Endodermal cell (in vitro differentiated cells): ENCODE results near the gene ZNF584. TPM values are rescaled to one million over a fixed set of nuclear protein-coding genes. Genes with fewer than 3 reads are reported as not detected.

ENCODE experiments used
- DNase-seq: peaks from one replicate; pipeline ENCODE4 v3.0.0-alpha.2; 2017
- H3K27ac ChIP-seq: 2 replicates; pipeline ENCODE4 v1.5.1; 2013; ENCODE audit warnings: mild to moderate bottlenecking, low read depth, low read length, moderate library complexity
- H3K27me3 ChIP-seq: 2 replicates; pipeline ENCODE4 v1.6.1; 2013; ENCODE audit warnings: mild to moderate bottlenecking, low read length, moderate library complexity; ENCODE audit not compliant: insufficient read depth, control insufficient read depth, poor library complexity, severe bottlenecking
- H3K36me3 ChIP-seq: 2 replicates; pipeline ENCODE4 v1.7.0; 2013; ENCODE audit warnings: mild to moderate bottlenecking, low read length, moderate library complexity; ENCODE audit not compliant: control insufficient read depth, insufficient read depth
- H3K4me1 ChIP-seq: one replicate; pipeline ENCODE4 v1.7.0; 2013; ENCODE audit warnings: low read length; ENCODE audit not compliant: control insufficient read depth, insufficient read depth
- H3K4me3 ChIP-seq: 2 replicates; pipeline ENCODE4 v1.5.1; 2013; ENCODE audit warnings: mild to moderate bottlenecking, low read length, moderate library complexity
- H3K9ac ChIP-seq: 2 replicates; pipeline ENCODE4 v1.6.1; 2013; ENCODE audit warnings: mild to moderate bottlenecking, low read length, moderate library complexity; ENCODE audit not compliant: poor library complexity, severe bottlenecking; ENCODE audit errors: extremely low read depth
- H3K9me3 ChIP-seq: 2 replicates; pipeline ENCODE4 v1.6.1; 2013; ENCODE audit warnings: mild to moderate bottlenecking, low read length, moderate library complexity; ENCODE audit not compliant: control insufficient read depth
- H3K27ac Mint-ChIP-seq: 2 replicates; pipeline ENCODE4 v1.8.0; 2020; ENCODE audit warnings: mixed read lengths
- H3K27me3 Mint-ChIP-seq: 2 replicates; pipeline ENCODE4 v1.8.0; 2021; ENCODE audit warnings: mild to moderate bottlenecking, mixed read lengths; ENCODE audit not compliant: insufficient read depth
- H3K36me3 Mint-ChIP-seq: 2 replicates; pipeline ENCODE4 v1.8.0; 2020; ENCODE audit warnings: low read depth, mixed read lengths
- H3K4me1 Mint-ChIP-seq: 2 replicates; pipeline ENCODE4 v1.8.0; 2020; ENCODE audit warnings: mixed read lengths
- H3K4me3 Mint-ChIP-seq: 2 replicates; pipeline ENCODE4 v1.8.0; 2020; ENCODE audit warnings: mild to moderate bottlenecking, moderate library complexity, mixed read lengths
- H3K9me3 Mint-ChIP-seq: 2 replicates; pipeline ENCODE4 v1.8.0; 2020; ENCODE audit warnings: mild to moderate bottlenecking, mixed read lengths
- CTCF ChIP-seq: fragments of 200-600 bp; sonication (generic); conservative IDR thresholded peaks from 2 replicates; pipeline ENCODE4 v1.5.0; 2021; ENCODE audit warnings: antibody characterized with exemption, mild to moderate bottlenecking
- WGBS, 2 experiments: methylation state at CpG; one replicate each; pipeline versions ENCODE4 v1.1.5 to v1.1.7; 2013; ENCODE audit warnings: missing lambda C conversion rate in 2 of 2, mixed read lengths in 1 of 2; ENCODE audit not compliant: insufficient coverage in 1 of 2, insufficient read length in 1 of 2; 5-methylcytosine and 5-hydroxymethylcytosine counted together
- total RNA-seq, 2 donors: library from RNA; stranded (reverse); fragmentation: NEBNext Ultra II Directional in 1 of 2; extraction: Animal tissue kit (Norgen Biotek cat#: 25700) in 1 of 2; gene quantifications; 2 replicates in 1 of 2; 3 replicates in 1 of 2; pipeline ENCODE4 v1.2.1, GENCODE V29; 2021

The ZNF584 gene
- total RNA-seq, 2 donors from 2014 or later = 10.3 to 14.8 TPM

- peaks cover 24% of the 10 kb centered on the region for H3K27me3 ChIP-seq
- H3K4me3 ChIP-seq = peak overlapping the region; percentile 84
- peaks cover 59% of the 10 kb centered on the region for H3K27me3 Mint-ChIP-seq
- no peaks in the 10 kb centered on the region for H3K4me1 ChIP-seq
- H3K36me3 ChIP-seq = no peaks in the 10 kb centered on the region
- peak overlapping the region; percentile 64 for H3K4me3 Mint-ChIP-seq
- no peak overlapping the region for H3K27ac ChIP-seq
- H3K9me3 ChIP-seq = peaks cover 26% of the 10 kb centered on the region
- TF ChIP-seq CTCF = no peak
- H3K4me1 Mint-ChIP-seq = peaks cover 6% of the 10 kb centered on the region
- 17 to 32% methylated on average over 7 to 11 of the region's 11 CpGs for WGBS, 2 experiments
- H3K9ac ChIP-seq = peak overlapping the region; percentile 8
- peaks cover 42% of the 10 kb centered on the region for H3K9me3 Mint-ChIP-seq
- peak overlapping the region; percentile 76 for H3K27ac Mint-ChIP-seq
- DNase-seq = no peak
- H3K36me3 Mint-ChIP-seq = peaks cover 4% of the 10 kb centered on the region
Measured at GRCh38 chr19:58450856-58451357, 42.5 kb downstream of the ZNF584 start.

GRCh38 chr19:58451358-58452101, 43.1 kb downstream of the ZNF584 start, which contains the start of gene ZNF324B:
Gene ZNF324B, plus strand, starts transcription at chr19:58451622. Its CDS starts 2,080 bp downstream, at chr19:58453702.
- peaks cover 6% of the 10 kb centered on the region for H3K4me1 Mint-ChIP-seq
- no peak for TF ChIP-seq CTCF
- peaks cover 53% of the 10 kb centered on the region for H3K27me3 Mint-ChIP-seq
- Histone ChIP-seq H3K9ac (peak within 1 kb of the TSS; percentile 8), H3K27me3 (peaks cover 19% of the 10 kb centered on the region), H3K27ac (no peak within 1 kb of the TSS), H3K4me1 (no peaks in the 10 kb centered on the region), H3K36me3 (peaks cover 1% of the 10 kb centered on the region), H3K4me3 (peak within 1 kb of the TSS; percentile 84), H3K9me3 (peaks cover 26% of the 10 kb centered on the region)
- DNase-seq = peak; percentile 99
- WGBS, 2 experiments = 0% methylated on average over 36 to 79 of the region's 79 CpGs
- H3K4me3 Mint-ChIP-seq = peak within 1 kb of the TSS; percentile 64
- H3K9me3 Mint-ChIP-seq = peaks cover 38% of the 10 kb centered on the region
- peak within 1 kb of the TSS; percentile 76 for H3K27ac Mint-ChIP-seq
- H3K36me3 Mint-ChIP-seq = peaks cover 5% of the 10 kb centered on the region

- Mint-ChIP-seq H3K4me1 (peaks cover 6% of the 10 kb centered on the region), H3K27me3 (peaks cover 37% of the 10 kb centered on the region), H3K4me3 (no peak overlapping the region), H3K27ac (no peak overlapping the region), H3K36me3 (peaks cover 12% of the 10 kb centered on the region), H3K9me3 (peaks cover 19% of the 10 kb centered on the region)
- Histone ChIP-seq H3K4me1 (no peaks in the 10 kb centered on the region), H3K4me3 (no peak overlapping the region), H3K27me3 (peaks cover 19% of the 10 kb centered on the region), H3K36me3 (peaks cover 4% of the 10 kb centered on the region), H3K9me3 (peaks cover 21% of the 10 kb centered on the region), H3K9ac (no peak overlapping the region), H3K27ac (no peak overlapping the region)
- TF ChIP-seq CTCF = no peak
- no peak for DNase-seq
- WGBS, 2 experiments = 83 to 91% methylated on average over 5 to 6 of the region's 6 CpGs
Measured at GRCh38 chr19:58453743-58454142, 45.3 kb downstream of the ZNF584 start.
